Erythroblast (primary cell): ENCODE data around the gene IFIH1.

Source experiments
- GATA1 ChIP-seq: IDR thresholded peaks from 2 replicates; pipeline ENCODE4 v1.6.1; 2011; ENCODE audit warnings: low read depth, mild to moderate bottlenecking, control low read depth, low read length, moderate library complexity
- POLR2A ChIP-seq: IDR thresholded peaks from 2 replicates; pipeline ENCODE4 v1.6.1; 2011; ENCODE audit warnings: mild to moderate bottlenecking, low read length

GRCh38 chr2:162312853-162313252 lies 5.6 kb downstream of the IFIH1 start:
- no peak for TF ChIP-seq POLR2A
- no peak for TF ChIP-seq GATA1
